H9 (cell line): Measurements from ENCODE around the gene SMIM12. TPM values are rescaled to one million over a fixed set of nuclear protein-coding genes. Genes with fewer than 3 reads are reported as not detected.

Experiments
- DNase-seq: peaks from one replicate; pipeline ENCODE4 v3.0.0-alpha.2; 2017
- H2AFZ ChIP-seq: one replicate; pipeline ENCODE4 v1.6.1; 2013; ENCODE audit warnings: mild to moderate bottlenecking, low read length, control low read depth, moderate library complexity
- H2AK5ac ChIP-seq: 2 replicates; pipeline ENCODE4 v1.6.1; 2013; ENCODE audit warnings: low read length, control low read depth, mixed read lengths; ENCODE audit not compliant: insufficient read length
- H2BK120ac ChIP-seq: one replicate; pipeline ENCODE4 v1.6.1; 2013; ENCODE audit warnings: low read depth, mild to moderate bottlenecking, low read length, control low read depth, inconsistent platforms; ENCODE audit not compliant: poor library complexity, severe bottlenecking
- H2BK12ac ChIP-seq: 2 replicates; pipeline ENCODE4 v1.6.1; 2013; ENCODE audit warnings: low read length, control low read depth, mixed read lengths, low read depth; ENCODE audit not compliant: insufficient read length
- H2BK15ac ChIP-seq: 2 replicates; pipeline ENCODE4 v1.6.1; 2013; ENCODE audit warnings: low read depth, low read length, control low read depth
- H2BK20ac ChIP-seq: one replicate; pipeline ENCODE4 v1.6.1; 2013; ENCODE audit warnings: low read depth, mild to moderate bottlenecking, low read length, control low read depth, inconsistent platforms; ENCODE audit not compliant: poor library complexity, severe bottlenecking
- H2BK5ac ChIP-seq: 2 replicates; pipeline ENCODE4 v1.6.1; 2013; ENCODE audit warnings: low read length, control low read depth, mixed read lengths; ENCODE audit not compliant: insufficient read length
- H3K14ac ChIP-seq: 2 replicates; pipeline ENCODE4 v1.6.1; 2013; ENCODE audit warnings: low read length, control low read depth; ENCODE audit not compliant: insufficient read depth
- H3K18ac ChIP-seq: 2 replicates; pipeline ENCODE4 v1.6.1; 2013; ENCODE audit warnings: low read depth, mild to moderate bottlenecking, mixed read lengths, low read length, control low read depth; ENCODE audit not compliant: insufficient read length
- H3K23ac ChIP-seq: 2 replicates; pipeline ENCODE4 v1.6.1; 2013; ENCODE audit warnings: low read length, control low read depth, mixed read lengths, low read depth; ENCODE audit not compliant: insufficient read length
- H3K23me2 ChIP-seq: 2 replicates; pipeline ENCODE4 v1.6.1; 2013; ENCODE audit warnings: low read depth, mild to moderate bottlenecking, mixed read lengths, low read length, control low read depth; ENCODE audit not compliant: insufficient read length, poor library complexity, severe bottlenecking
- H3K27ac ChIP-seq: 2 replicates; pipeline ENCODE4 v1.5.1; 2013; ENCODE audit warnings: low read length, control low read depth, mixed read lengths, low read depth; ENCODE audit not compliant: insufficient read length
- H3K27me3 ChIP-seq: 2 replicates; pipeline ENCODE4 v1.6.1; 2013; ENCODE audit warnings: low read length, control low read depth, inconsistent platforms; ENCODE audit not compliant: insufficient read depth
- H3K4ac ChIP-seq: 2 replicates; pipeline ENCODE4 v1.6.1; 2013; ENCODE audit warnings: low read depth, mild to moderate bottlenecking, control low read depth, inconsistent platforms, low read length, moderate library complexity
- H3K4me1 ChIP-seq: 2 replicates; pipeline ENCODE4 v1.6.1; 2013; ENCODE audit warnings: low read length, control low read depth, inconsistent platforms; ENCODE audit not compliant: insufficient read depth
- H3K4me2 ChIP-seq: 2 replicates; pipeline ENCODE4 v1.6.1; 2013; ENCODE audit warnings: low read length, control low read depth, mixed read lengths; ENCODE audit not compliant: insufficient read length, insufficient read depth
- H3K56ac ChIP-seq: 2 replicates; pipeline ENCODE4 v1.6.1; 2013; ENCODE audit warnings: low read depth, mild to moderate bottlenecking, mixed read lengths, low read length, control low read depth; ENCODE audit not compliant: insufficient read length
- H3K79me1 ChIP-seq: 2 replicates; pipeline ENCODE4 v1.6.1; 2013; ENCODE audit warnings: low read depth, mild to moderate bottlenecking, moderate library complexity, low read length, control low read depth, inconsistent platforms; ENCODE audit not compliant: insufficient read depth, poor library complexity, severe bottlenecking
- H3K79me2 ChIP-seq: 2 replicates; pipeline ENCODE4 v1.6.1; 2013; ENCODE audit warnings: low read length, control low read depth, inconsistent platforms; ENCODE audit not compliant: insufficient read depth
- H3K9ac ChIP-seq: 2 replicates; pipeline ENCODE4 v1.6.1; 2013; ENCODE audit warnings: low read length, control low read depth, mixed read lengths; ENCODE audit not compliant: insufficient read length; ENCODE audit errors: extremely low read depth
- H3K9me3 ChIP-seq: one replicate; pipeline ENCODE4 v1.6.1; 2013; ENCODE audit warnings: low read depth, low read length, inconsistent platforms; ENCODE audit not compliant: control insufficient read depth
- H3T11ph ChIP-seq: one replicate; pipeline ENCODE4 v1.6.1; 2013; ENCODE audit warnings: mild to moderate bottlenecking, low read length, control low read depth, inconsistent platforms
- H4K20me1 ChIP-seq: one replicate; pipeline ENCODE4 v1.6.1; 2013; ENCODE audit not compliant: control insufficient read depth, insufficient read length, insufficient read depth
- H4K5ac ChIP-seq: 2 replicates; pipeline ENCODE4 v1.6.1; 2013; ENCODE audit warnings: low read depth, mild to moderate bottlenecking, mixed read lengths, low read length, control low read depth; ENCODE audit not compliant: insufficient read length
- H4K8ac ChIP-seq: replicated peaks from 2 replicates; pipeline ENCODE4 v1.6.1; 2013; ENCODE audit warnings: low read length, control low read depth, mixed read lengths, low read depth; ENCODE audit not compliant: insufficient read length
- H4K91ac ChIP-seq: 2 replicates; pipeline ENCODE4 v1.6.1; 2013; ENCODE audit warnings: low read depth, mild to moderate bottlenecking, moderate library complexity, mixed read lengths, low read length, control low read depth; ENCODE audit not compliant: insufficient read length
- H3K27ac Mint-ChIP-seq, 3 experiments: 2 replicates in 2 of 3; 3 replicates in 1 of 3; pipeline ENCODE4 v1.8.0; 2020 to 2021; ENCODE audit warnings: mixed read lengths in 3 of 3, mild to moderate bottlenecking in 1 of 3, moderate library complexity in 1 of 3
- H3K27me3 Mint-ChIP-seq: 2 replicates; pipeline ENCODE4 v1.8.0; 2021; ENCODE audit warnings: low read depth, mild to moderate bottlenecking, moderate library complexity, mixed read lengths
- H3K36me3 Mint-ChIP-seq, 3 experiments: 2 replicates in 2 of 3; 3 replicates in 1 of 3; pipeline ENCODE4 v1.8.0; 2020 to 2021; ENCODE audit warnings: low read depth in 3 of 3, mixed read lengths in 3 of 3; ENCODE audit not compliant: insufficient read depth in 1 of 3
- H3K4me1 Mint-ChIP-seq, 2 experiments: 2 replicates each; pipeline ENCODE4 v1.8.0; 2020; ENCODE audit warnings: mixed read lengths in 2 of 2
- H3K4me3 Mint-ChIP-seq, 2 experiments: 2 replicates in 1 of 2; 3 replicates in 1 of 2; pipeline ENCODE4 v1.8.0; 2020 to 2021; ENCODE audit warnings: mild to moderate bottlenecking in 2 of 2, mixed read lengths in 2 of 2, moderate library complexity in 1 of 2
- H3K9me3 Mint-ChIP-seq, 2 experiments: 2 replicates in 1 of 2; 3 replicates in 1 of 2; pipeline ENCODE4 v1.8.0; 2020; ENCODE audit warnings: mild to moderate bottlenecking in 2 of 2, mixed read lengths in 2 of 2, moderate library complexity in 1 of 2
- CTCF ChIP-seq: fragments of 200-600 bp; sonication (generic); conservative IDR thresholded peaks from 3 replicates; pipeline ENCODE4 v1.8.0; 2021; ENCODE audit warnings: antibody characterized with exemption, mild to moderate bottlenecking
- WGBS: extraction: QIAGEN DNeasy Blood & Tissue Kit; methylation state at CpG from one replicate; pipeline ENCODE4 v1.1.7; 2013; ENCODE audit warnings: missing lambda C conversion rate, low lambda C conversion rate, mixed read lengths; ENCODE audit not compliant: insufficient read length; ENCODE audit errors: extremely low coverage; 5-methylcytosine and 5-hydroxymethylcytosine counted together
- long read RNA-seq: library from polyadenylated mRNA; unstranded; transcript quantifications from one replicate; pipeline ENCODE4 v2.0.0, GENCODE V29; 2020
- total RNA-seq: library from RNA; stranded (reverse); gene quantifications from 2 replicates; pipeline ENCODE4 v1.2.1, GENCODE V29; 2021

The SMIM12 gene
- 40.9 TPM in 2 replicates for total RNA-seq
- long read RNA-seq, transcript SMIM12-202 (2 exons, 897 nt) = minor isoform, 39 of 153 reads
- long read RNA-seq, transcript SMIM12-206 (2 exons, 3,454 nt) = major isoform, 88 of 153 reads
- long read RNA-seq, partial matches to known transcripts = 0 of 153 reads
- long read RNA-seq, other reads (novel, unspliced or antisense) = 23 of 153 reads

- Histone ChIP-seq H4K5ac (no peak within 1 kb of the TSS), H3T11ph (no peak within 1 kb of the TSS), H3K14ac (no peak within 1 kb of the TSS), H2BK20ac (no peak within 1 kb of the TSS), H2BK120ac (no peak within 1 kb of the TSS), H3K79me1 (peaks cover 6% of the 10 kb centered on the region), H3K23me2 (peaks cover 5% of the 10 kb centered on the region), H3K9ac (peak within 1 kb of the TSS; percentile 52), H2AFZ (peak within 1 kb of the TSS; percentile 27), H2BK5ac (no peak within 1 kb of the TSS), H2BK12ac (no peak within 1 kb of the TSS), H3K18ac (peak within 1 kb of the TSS; percentile 5), H3K4me1 (peaks cover 3% of the 10 kb centered on the region; the same call in 1 of the 2 replicates), H3K79me2 (peaks cover 21% of the 10 kb centered on the region; the same call in 1 of the 2 replicates), H4K8ac (no peak within 1 kb of the TSS), H3K23ac (no peak within 1 kb of the TSS), H4K20me1 (no peaks in the 10 kb centered on the region), H2AK5ac (no peak within 1 kb of the TSS), H4K91ac (no peak within 1 kb of the TSS), H3K9me3 (no peaks in the 10 kb centered on the region), H3K4ac (no peak within 1 kb of the TSS), H3K56ac (no peak within 1 kb of the TSS), H2BK15ac (no peak within 1 kb of the TSS), H3K27me3 (no peaks in the 10 kb centered on the region), H3K27ac (no peak within 1 kb of the TSS), H3K4me2 (peak within 1 kb of the TSS; percentile 90)
- peaks cover 10 to 15% of the 10 kb centered on the region in 2 experiments for H3K4me1 Mint-ChIP-seq
- peaks cover 0 to 3% of the 10 kb centered on the region in 2 experiments; a peak in 3 of 5 replicates for H3K9me3 Mint-ChIP-seq
- peak; percentile 91 for TF ChIP-seq CTCF
- peak; percentile 93 for DNase-seq
- H3K27me3 Mint-ChIP-seq = peaks cover 30% of the 10 kb centered on the region
- peak within 1 kb of the TSS; percentile 98 to 99 for H3K4me3 Mint-ChIP-seq
- no CpG with 5 or more reads among the region's 47 CpGs for WGBS
- H3K36me3 Mint-ChIP-seq = peaks cover 13 to 21% (median 16%) of the 10 kb centered on the region in 3 experiments; a peak in 6 of 7 replicates
- H3K27ac Mint-ChIP-seq = peak within 1 kb of the TSS in 2 of 3 experiments; percentile 94 to 95; a peak in 2 of 7 replicates
Observed at GRCh38 chr1:34859446-34860200, at the start of gene SMIM12. TSS of gene SMIM12 (minus strand) at chr1:34859749. CDS start at chr1:34855977, 3,772 bp downstream.
